ENCODE measurements around the gene ST3GAL5. TPM values are rescaled to one million over a fixed set of nuclear protein-coding genes. Genes with fewer than 3 reads are reported as not detected.

Gene ST3GAL5
- total RNA-seq, 2 experiments from 2014 or later, result 6.2 to 7.3 TPM

- H3K4me1 Mint-ChIP-seq, result no peaks in the 10 kb centered on the region
- H3K9me3 Mint-ChIP-seq (ENCODE audit: low read depth), result no peaks in the 10 kb centered on the region
- ATAC-seq (no peak), DNase-seq (no peak)
- POLR2A ChIA-PET, result interaction anchor here (0.6 kb wide), 2 partner anchors 10 to 16 kb away, joined by 3 read pairs; no protein-coding TSS in a partner anchor
- intact Hi-C loops (cut with DNase I, micrococcal nuclease), result no loop called here
- peaks cover 7% of the 10 kb centered on the region for H3K27me3 Mint-ChIP-seq
- H3K4me3 Mint-ChIP-seq, result no peak overlapping the region
- CTCF ChIA-PET, result interaction anchor here (0.6 kb wide), 1 partner anchor 218 kb away, joined by 4 read pairs; no protein-coding TSS in a partner anchor
- H3K36me3 Mint-ChIP-seq (ENCODE audit: low read depth), result no peaks in the 10 kb centered on the region
- no peak overlapping the region for H3K27ac Mint-ChIP-seq
These were observed 95.9 kb downstream of the ST3GAL5 start for GRCh38 chr2:85792783-85793441.

- POLR2A ChIA-PET, result no interaction called here
- CTCF ChIA-PET, result interaction anchor here (0.6 to 0.7 kb wide), 3 partner anchors 85 to 217 kb away, joined by 3 to 4 read pairs (median 3); no protein-coding TSS in a partner anchor
These were observed 96.9 kb downstream of the ST3GAL5 start for GRCh38 chr2:85791704-85792565.

GRCh38 chr2:85790499-85791188 lies 98.1 kb downstream of the ST3GAL5 start:
- Mint-ChIP-seq H3K4me1 (no peaks in the 10 kb centered on the region), H3K27me3 (peaks cover 5% of the 10 kb centered on the region), H3K4me3 (no peak overlapping the region), H3K27ac (no peak overlapping the region), H3K9me3 (ENCODE audit: low read depth) (no peaks in the 10 kb centered on the region), H3K36me3 (ENCODE audit: low read depth) (no peaks in the 10 kb centered on the region)
- ChIA-PET POLR2A (no interaction called here), CTCF (interaction anchor here (0.9 to 1.4 kb wide), 2 partner anchors 23 to 25 kb away, joined by 3 to 4 read pairs; no protein-coding TSS in a partner anchor)
- no peak for DNase-seq
- no peak for ATAC-seq
- intact Hi-C loops (cut with DNase I, micrococcal nuclease), result no loop called here

More at GRCh38 chr2:85791704-85792565, 96.9 kb downstream of the ST3GAL5 start:
- Mint-ChIP-seq H3K4me1 (no peaks in the 10 kb centered on the region), H3K4me3 (no peak overlapping the region), H3K27me3 (peaks cover 5% of the 10 kb centered on the region), H3K9me3 (ENCODE audit: low read depth) (no peaks in the 10 kb centered on the region), H3K27ac (no peak overlapping the region), H3K36me3 (ENCODE audit: low read depth) (no peaks in the 10 kb centered on the region)
- ATAC-seq (no peak), DNase-seq (no peak)
- intact Hi-C loops (cut with DNase I, micrococcal nuclease), result no loop called here

- Mint-ChIP-seq H3K27me3 (peaks cover 5% of the 10 kb centered on the region), H3K9me3 (ENCODE audit: low read depth) (no peaks in the 10 kb centered on the region), H3K27ac (no peak overlapping the region), H3K4me1 (no peaks in the 10 kb centered on the region), H3K4me3 (no peak overlapping the region), H3K36me3 (ENCODE audit: low read depth) (no peaks in the 10 kb centered on the region)
- ChIA-PET POLR2A (no interaction called here), CTCF (interaction anchor here (0.9 to 1.4 kb wide), 2 partner anchors 24 to 26 kb away, joined by 3 to 4 read pairs; no protein-coding TSS in a partner anchor)
- ATAC-seq (no peak), DNase-seq (no peak)
- intact Hi-C loops (cut with DNase I, micrococcal nuclease), result no loop called here
These were observed 98.8 kb downstream of the ST3GAL5 start for GRCh38 chr2:85790032-85790431.

DNA sequence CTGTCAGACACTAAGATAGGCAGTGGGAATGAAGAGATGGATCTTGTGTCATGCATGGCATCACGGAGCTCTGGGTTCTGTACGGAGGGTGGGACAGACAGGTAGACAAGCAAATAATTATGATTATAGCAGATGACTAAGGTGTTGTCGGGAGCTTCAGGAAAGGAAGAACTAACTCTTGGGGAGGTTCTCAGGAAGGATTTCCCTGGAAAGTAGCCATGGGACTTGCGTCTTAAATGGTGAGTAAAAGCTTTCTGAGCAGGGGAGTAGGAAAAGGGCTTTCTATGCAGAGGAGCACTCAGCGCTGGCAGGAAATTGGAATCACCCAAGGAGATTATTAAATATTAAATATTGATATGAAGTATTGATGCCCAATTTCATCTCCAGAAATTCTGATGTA lies 99.5 kb downstream of the ST3GAL5 start:
- H3K36me3 Mint-ChIP-seq (ENCODE audit: low read depth), result no peaks in the 10 kb centered on the region
- peaks cover 8% of the 10 kb centered on the region for H3K27me3 Mint-ChIP-seq
- no peak overlapping the region for H3K4me3 Mint-ChIP-seq
- intact Hi-C loops (cut with DNase I, micrococcal nuclease), result no loop called here
- no peak for DNase-seq
- no peaks in the 10 kb centered on the region for H3K9me3 Mint-ChIP-seq (ENCODE audit: low read depth)
- ChIA-PET POLR2A (no interaction called here), CTCF (no interaction called here)
- H3K4me1 Mint-ChIP-seq, result no peaks in the 10 kb centered on the region
- ATAC-seq, result no peak
- H3K27ac Mint-ChIP-seq, result no peak overlapping the region

- Mint-ChIP-seq H3K27me3 (peaks cover 5% of the 10 kb centered on the region), H3K36me3 (ENCODE audit: low read depth) (no peaks in the 10 kb centered on the region), H3K9me3 (ENCODE audit: low read depth) (no peaks in the 10 kb centered on the region), H3K4me3 (no peak overlapping the region), H3K4me1 (no peaks in the 10 kb centered on the region), H3K27ac (no peak overlapping the region)
- CTCF ChIA-PET, result no interaction called here
- ATAC-seq, result no peak
- intact Hi-C loops (cut with DNase I, micrococcal nuclease), result no loop called here
- POLR2A ChIA-PET, result no interaction called here
- no peak for DNase-seq
These were observed 100.2 kb downstream of the ST3GAL5 start for GRCh38 chr2:85788603-85789002.

DNA sequence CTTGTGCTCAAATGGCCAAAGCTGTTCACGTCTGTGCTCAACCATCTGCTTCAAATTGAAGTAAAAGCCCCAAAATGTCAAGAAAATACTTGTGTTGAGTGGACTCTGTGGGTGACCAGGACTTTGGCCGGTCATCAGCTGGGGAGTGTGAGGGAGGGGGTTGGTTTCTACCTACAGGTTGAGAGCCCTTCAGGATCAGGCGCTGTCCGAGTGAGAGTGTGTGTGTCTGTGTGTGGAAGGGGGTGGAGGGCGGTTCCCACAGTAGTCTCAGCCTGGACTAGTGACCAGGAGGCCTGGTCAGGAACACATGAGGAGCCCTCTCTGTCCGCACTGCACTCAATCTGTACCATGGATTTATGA lies 100.8 kb downstream of the ST3GAL5 start:
- Mint-ChIP-seq H3K9me3 (ENCODE audit: low read depth) (no peaks in the 10 kb centered on the region), H3K27ac (no peak overlapping the region), H3K4me1 (no peaks in the 10 kb centered on the region), H3K4me3 (no peak overlapping the region), H3K27me3 (peaks cover 5% of the 10 kb centered on the region), H3K36me3 (ENCODE audit: low read depth) (no peaks in the 10 kb centered on the region)
- intact Hi-C loops (cut with DNase I, micrococcal nuclease), result no loop called here
- POLR2A ChIA-PET, result no interaction called here
- CTCF ChIA-PET, result no interaction called here
- no peak for DNase-seq
- no peak for ATAC-seq

DNA sequence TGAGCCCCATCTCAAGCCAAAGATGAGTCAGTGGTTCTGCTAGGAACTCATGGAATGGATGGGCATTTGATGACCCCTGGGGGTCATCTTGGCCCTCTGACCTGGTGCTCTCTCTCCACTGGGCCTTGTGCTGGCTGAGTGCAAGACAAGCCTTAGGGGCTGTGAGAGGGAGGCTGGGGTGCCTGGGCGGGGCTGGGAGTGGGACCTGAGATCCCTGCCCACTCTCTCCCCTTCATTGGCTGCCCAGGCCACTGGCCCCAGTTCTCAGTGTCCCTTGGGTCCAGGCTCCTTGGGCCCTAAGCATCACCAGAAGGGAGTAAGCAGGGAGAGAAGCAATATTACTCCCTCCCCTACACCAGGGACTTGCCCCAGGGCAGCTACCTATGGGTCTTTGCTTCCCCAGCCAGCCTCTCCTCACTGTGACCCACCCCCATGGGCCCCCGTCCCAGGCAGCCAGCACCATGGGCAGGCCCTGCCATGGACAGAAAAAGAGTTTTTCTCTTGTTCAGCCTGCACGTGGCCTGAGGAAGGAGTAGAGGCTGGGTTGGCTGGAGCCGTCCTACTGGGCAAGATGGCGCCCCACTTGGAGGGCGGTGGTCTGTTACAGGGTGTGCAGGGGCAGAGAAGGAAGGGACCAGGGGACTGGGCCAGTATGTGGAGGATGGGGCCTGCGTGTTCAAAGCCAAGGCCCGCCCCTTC lies 101.4 kb downstream of the ST3GAL5 start:
- Mint-ChIP-seq H3K4me3 (no peak overlapping the region), H3K9me3 (ENCODE audit: low read depth) (no peaks in the 10 kb centered on the region), H3K27me3 (peaks cover 5% of the 10 kb centered on the region), H3K36me3 (ENCODE audit: low read depth) (no peaks in the 10 kb centered on the region), H3K4me1 (no peaks in the 10 kb centered on the region), H3K27ac (no peak overlapping the region)
- no peak for DNase-seq
- CTCF ChIA-PET, result no interaction called here
- ATAC-seq, result no peak
- intact Hi-C loops (cut with DNase I, micrococcal nuclease), result no loop called here
- POLR2A ChIA-PET, result no interaction called here

Other genes with a start within 250 kb of the ST3GAL5 start
- gene SFTPB, start 220.8 kb downstream of the ST3GAL5 start, total RNA-seq, result not detected
- gene GNLY, start 194.6 kb downstream of the ST3GAL5 start, total RNA-seq, result 10 to 100 TPM; 18.9 to 21.6 TPM
- not detected for gene ATOH8, start 135.0 kb downstream of the ST3GAL5 start, total RNA-seq
- gene POLR1A, start 216.9 kb upstream of the ST3GAL5 start, total RNA-seq, result 10 to 100 TPM; 38.1 to 45.5 TPM
- gene PTCD3, start 217.2 kb upstream of the ST3GAL5 start, total RNA-seq, result 100 to 1,000 TPM; 200 to 245 TPM